NCI-H446 (cell line): Measurements from ENCODE around the gene HSPA5.
"Not testable (repeated sequence)": the region's sequence is repeated elsewhere in the genome, so short reads cannot be mapped to it uniquely, and the experiment has no call there.

Experiments used
- DNase-seq, 2 experiments: peaks; one replicate each; lab custom pipeline; 2025; lab: John Stamatoyannopoulos, UW

The HSPA5 gene

GRCh38 chr9:125241000-125241862, at the start of gene HSPA5:
Gene HSPA5, minus strand, starts transcription at chr9:125241343. Its CDS starts 217 bp downstream, at chr9:125241126.
- peak; percentile 94 to 97 for DNase-seq

GRCh38 chr9:125286935-125287433, 45.8 kb upstream of the HSPA5 start:
- DNase-seq: not testable (repeated sequence)

- DNase-seq: no peak
Measured at GRCh38 chr9:125284855-125285254, 43.7 kb upstream of the HSPA5 start.

GRCh38 chr9:125280945-125281344, 39.8 kb upstream of the HSPA5 start:
- DNase-seq: peak in 1 of 2 experiments; percentile 11

- no peak for DNase-seq
Measured at GRCh38 chr9:125277411-125277810, 36.3 kb upstream of the HSPA5 start.

GRCh38 chr9:125276771-125277170, 35.6 kb upstream of the HSPA5 start:
- no peak for DNase-seq

- no peak for DNase-seq
Measured at GRCh38 chr9:125272697-125273096, 31.6 kb upstream of the HSPA5 start.

- DNase-seq: no peak
Measured at GRCh38 chr9:125271081-125271480, 29.9 kb upstream of the HSPA5 start.

- DNase-seq: no peak
Measured at GRCh38 chr9:125269014-125269397, 27.9 kb upstream of the HSPA5 start.

GRCh38 chr9:125268394-125269013, 27.4 kb upstream of the HSPA5 start:
- DNase-seq: no peak

- DNase-seq: not testable (repeated sequence)
Measured at GRCh38 chr9:125264068-125264467, 22.9 kb upstream of the HSPA5 start.

GRCh38 chr9:125262294-125262991, 21.3 kb upstream of the HSPA5 start:
- no peak for DNase-seq

- DNase-seq: peak; percentile 41 to 88
Measured at GRCh38 chr9:125261501-125262293, 20.6 kb upstream of the HSPA5 start, which contains the start of gene GAPVD1. Gene GAPVD1, plus strand, starts transcription at chr9:125261826. Its CDS starts 37,096 bp downstream, at chr9:125298922.

- peak; percentile 13 to 63 for DNase-seq
Measured at GRCh38 chr9:125260561-125260960, 19.4 kb upstream of the HSPA5 start.

- DNase-seq: no peak
Measured at GRCh38 chr9:125258832-125259534, 17.8 kb upstream of the HSPA5 start.

- no peak for DNase-seq
Measured at GRCh38 chr9:125258160-125258785, 17.1 kb upstream of the HSPA5 start.

- no peak for DNase-seq
Measured at GRCh38 chr9:125255781-125256391, 14.7 kb upstream of the HSPA5 start.

GRCh38 chr9:125254231-125254630, 13.1 kb upstream of the HSPA5 start:
- no peak for DNase-seq

GRCh38 chr9:125246261-125246667, 5.1 kb upstream of the HSPA5 start:
- no peak for DNase-seq

GRCh38 chr9:125243792-125244260, 2.7 kb upstream of the HSPA5 start:
- DNase-seq: no peak
